ENCODE measurements around the gene TMTC1. TPM values are rescaled to one million over a fixed set of nuclear protein-coding genes. Genes with fewer than 3 reads are reported as not detected.

Gene TMTC1
- total and polyA plus RNA-seq, 9 of the 15 experiments (the other 6 are each of a cell fraction or from before 2014, with no cell fraction given): under 0.01 to 0.18 (median 0.06) TPM; not detected in 2

DNA sequence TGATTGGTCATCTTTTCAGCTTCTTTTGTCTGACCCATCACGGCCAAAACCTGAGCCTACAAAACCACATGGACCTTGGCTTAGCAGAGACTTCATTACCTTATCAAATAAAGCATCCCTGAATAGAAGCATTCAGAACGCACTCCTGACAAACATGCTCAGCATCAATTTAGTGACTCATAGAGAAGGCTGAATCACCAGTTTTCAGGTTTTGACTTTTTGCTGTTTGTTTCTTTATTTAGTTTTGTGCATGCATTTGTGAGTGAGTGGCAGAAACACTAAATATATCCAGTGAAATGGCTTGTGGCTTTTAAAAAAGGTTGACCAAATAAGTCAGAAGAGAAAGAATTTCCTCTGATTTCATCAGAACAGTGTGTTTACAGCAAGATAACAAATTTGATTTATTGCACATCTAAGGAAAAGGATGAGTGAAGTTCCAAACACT is 267.3 kb downstream of the TMTC1 start:
- no peak overlapping the region for H2AFZ ChIP-seq (ENCODE audit: low read depth, low read length)
- H3K9me3 ChIP-seq (replicated peaks; ENCODE audit: control insufficient read depth, insufficient read depth, low read depth, low read length): no peaks in the 10 kb centered on the region
- H3K79me2 ChIP-seq (ENCODE audit: control insufficient read depth, insufficient read depth, low read length): no peaks in the 10 kb centered on the region
- no peaks in the 10 kb centered on the region; a peak in 1 of 5 replicates for H3K4me1 ChIP-seq (replicated peaks in 1 of 2; ENCODE audit: control insufficient read depth in 2 of 2, insufficient read depth in 2 of 2, low read length in 2 of 2)
- intact Hi-C loops (cut with micrococcal nuclease) (no loop called here), in situ Hi-C loops (cut with MboI) (no loop called here)
- no TSS peak for BruUV-seq (replicated peaks)
- H4K20me1 ChIP-seq (replicated peaks; ENCODE audit: control insufficient read depth, insufficient read depth, low read length): no peaks in the 10 kb centered on the region
- H3K9ac ChIP-seq (ENCODE audit: insufficient read depth in 1 of 2, low read depth in 2 of 2, low read length in 2 of 2): no peak overlapping the region
- CTCF ChIA-PET (ENCODE audit: low intra/inter-chr PET ratio): no interaction called here
- H3K36me3 ChIP-seq (ENCODE audit: control insufficient read depth, insufficient read depth, low read length): no peaks in the 10 kb centered on the region
- WGBS (ENCODE audit: insufficient coverage, low coverage, missing lambda C conversion rate): 3% methylated on average over 2 of the region's 2 CpGs
- DNase-seq (ENCODE audit: extremely low read depth in 1 of 4, low spot score in 3 of 4): no peak
- no peak for ATAC-seq
- no peaks in the 10 kb centered on the region for H3K9me1 ChIP-seq (ENCODE audit: control insufficient read depth, insufficient read depth, low read length)
- no peak overlapping the region for H3K4me2 ChIP-seq (ENCODE audit: insufficient read depth, low read length)
- no peak overlapping the region for H3K27ac ChIP-seq (ENCODE audit: extremely low read depth, low read depth, low read length)
- no peak for FAIRE-seq
- H3K27me3 ChIP-seq (ENCODE audit: control insufficient read depth in 2 of 2, insufficient read depth in 2 of 2, low read length in 2 of 2): peaks cover 0 to 4% of the 10 kb centered on the region in 2 experiments; a peak in 1 of 5 replicates
- H3K4me3 ChIP-seq: no peak overlapping the region
- POLR2A ChIA-PET: no interaction called here
- TF ChIP-seq ZBED1 (IDR thresholded peaks at IDR 0.05): no peak
- TF ChIP-seq, protein P1, sequence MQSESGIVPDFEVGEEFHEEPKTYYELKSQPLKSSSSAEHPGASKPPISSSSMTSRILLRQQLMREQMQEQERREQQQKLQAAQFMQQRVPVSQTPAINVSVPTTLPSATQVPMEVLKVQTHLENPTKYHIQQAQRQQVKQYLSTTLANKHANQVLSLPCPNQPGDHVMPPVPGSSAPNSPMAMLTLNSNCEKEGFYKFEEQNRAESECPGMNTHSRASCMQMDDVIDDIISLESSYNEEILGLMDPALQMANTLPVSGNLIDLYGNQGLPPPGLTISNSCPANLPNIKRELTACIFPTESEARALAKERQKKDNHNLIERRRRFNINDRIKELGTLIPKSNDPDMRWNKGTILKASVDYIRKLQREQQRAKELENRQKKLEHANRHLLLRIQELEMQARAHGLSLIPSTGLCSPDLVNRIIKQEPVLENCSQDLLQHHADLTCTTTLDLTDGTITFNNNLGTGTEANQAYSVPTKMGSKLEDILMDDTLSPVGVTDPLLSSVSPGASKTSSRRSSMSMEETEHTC (IDR thresholded peaks at IDR 0.05): no peak
- TF ChIP-seq, protein P2, sequence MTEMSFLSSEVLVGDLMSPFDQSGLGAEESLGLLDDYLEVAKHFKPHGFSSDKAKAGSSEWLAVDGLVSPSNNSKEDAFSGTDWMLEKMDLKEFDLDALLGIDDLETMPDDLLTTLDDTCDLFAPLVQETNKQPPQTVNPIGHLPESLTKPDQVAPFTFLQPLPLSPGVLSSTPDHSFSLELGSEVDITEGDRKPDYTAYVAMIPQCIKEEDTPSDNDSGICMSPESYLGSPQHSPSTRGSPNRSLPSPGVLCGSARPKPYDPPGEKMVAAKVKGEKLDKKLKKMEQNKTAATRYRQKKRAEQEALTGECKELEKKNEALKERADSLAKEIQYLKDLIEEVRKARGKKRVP (CRISPR knock-in tag; IDR thresholded peaks at IDR 0.05): peak; percentile 78
- peak; percentile 13; the same call in 1 of the 2 replicates for TF ChIP-seq JUND (IDR thresholded peaks at IDR 0.05; ENCODE audit: borderline replicate concordance, low read depth, low read length)
- TF ChIP-seq JUND (tag; IDR thresholded peaks at IDR 0.05; ENCODE audit: borderline replicate concordance, low read depth, low read length): no peak
- TF ChIP-seq FOSL1 (tag; conservative IDR thresholded peaks at IDR 0.05): peak; percentile 49; the same call in 1 of the 2 replicates
- no peak for TF ChIP-seq TSC22D4 (tag; IDR thresholded peaks at IDR 0.05)
- TF ChIP-seq HCFC1 (IDR thresholded peaks at IDR 0.05; ENCODE audit: low read depth, low read length): no peak
- no peak for TF ChIP-seq KLF16 (IDR thresholded peaks at IDR 0.05)
- TF ChIP-seq POLR3G (IDR thresholded peaks at IDR 0.05; ENCODE audit: extremely low read depth, insufficient read length, insufficient replicate concordance): no peak
- TF ChIP-seq ARID2 (IDR thresholded peaks at IDR 0.05): no peak
- TF ChIP-seq MEIS2 (IDR thresholded peaks at IDR 0.05; ENCODE audit: partially characterized antibody): peak; percentile 73
- 0 out of 2 replicates have a peak, but pooled peaks have one; percentile 25 for TF ChIP-seq GABPA (tag; conservative IDR thresholded peaks at IDR 0.05; ENCODE audit: low read depth)
- TF ChIP-seq, protein P3, sequence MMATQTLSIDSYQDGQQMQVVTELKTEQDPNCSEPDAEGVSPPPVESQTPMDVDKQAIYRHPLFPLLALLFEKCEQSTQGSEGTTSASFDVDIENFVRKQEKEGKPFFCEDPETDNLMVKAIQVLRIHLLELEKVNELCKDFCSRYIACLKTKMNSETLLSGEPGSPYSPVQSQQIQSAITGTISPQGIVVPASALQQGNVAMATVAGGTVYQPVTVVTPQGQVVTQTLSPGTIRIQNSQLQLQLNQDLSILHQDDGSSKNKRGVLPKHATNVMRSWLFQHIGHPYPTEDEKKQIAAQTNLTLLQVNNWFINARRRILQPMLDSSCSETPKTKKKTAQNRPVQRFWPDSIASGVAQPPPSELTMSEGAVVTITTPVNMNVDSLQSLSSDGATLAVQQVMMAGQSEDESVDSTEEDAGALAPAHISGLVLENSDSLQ (IDR thresholded peaks at IDR 0.05): peak; percentile 55; the same call in 1 of the 2 replicates
- TF ChIP-seq CEBPG (CRISPR knock-in tag; IDR thresholded peaks at IDR 0.05): no peak
- peak in 1 of 2 experiments; percentile 83; a peak in 2 of 4 replicates for TF ChIP-seq CEBPG (tag; conservative IDR thresholded peaks at IDR 0.05 in 1 of 2, IDR thresholded peaks at IDR 0.05 in 1 of 2)
- TF ChIP-seq ZNF77 (CRISPR knock-in tag; IDR thresholded peaks at IDR 0.05): no peak
- TF ChIP-seq CTBP1 (IDR thresholded peaks at IDR 0.05; ENCODE audit: borderline replicate concordance): 0 out of 2 replicates have a peak, but pooled peaks have one; percentile 11
- no peak for TF ChIP-seq ZFP36 (IDR thresholded peaks at IDR 0.05; ENCODE audit: low read depth, low read length, partially characterized antibody)
- peak; percentile 34; the same call in 1 of the 2 replicates for TF ChIP-seq BACH1 (tag; IDR thresholded peaks at IDR 0.05)

Data from K562 (cell line).